HG03469 (cell line): ENCODE data around the gene GALNT10.

Source experiments
- ATAC-seq: cut with Tn5 transposase; IDR thresholded peaks from one replicate; pipeline ENCODE4 v1.9.1; 2021; ENCODE audit warnings: mild to moderate bottlenecking, moderate library complexity, moderate number of reproducible peaks; ENCODE audit not compliant: unreplicated experiment

GALNT10 gene

GRCh38 chr5:154260224-154260927 is 69.8 kb downstream of the GALNT10 start:
- no peak for ATAC-seq

- ATAC-seq = no peak
Observed at GRCh38 chr5:154262342-154262741, 71.8 kb downstream of the GALNT10 start.

GRCh38 chr5:154264549-154265196 is 74.1 kb downstream of the GALNT10 start:
- no peak for ATAC-seq

- ATAC-seq = no peak
Observed at GRCh38 chr5:154265197-154265773, 74.8 kb downstream of the GALNT10 start.

GRCh38 chr5:154267516-154267915 is 77.0 kb downstream of the GALNT10 start:
- ATAC-seq = no peak

GRCh38 chr5:154268073-154268472 is 77.5 kb downstream of the GALNT10 start:
- ATAC-seq = no peak

- no peak for ATAC-seq
Observed at GRCh38 chr5:154269414-154269813, 78.9 kb downstream of the GALNT10 start.

GRCh38 chr5:154271466-154271865 is 80.9 kb downstream of the GALNT10 start:
- no peak for ATAC-seq

- ATAC-seq = no peak
Observed at GRCh38 chr5:154271936-154272514, 81.5 kb downstream of the GALNT10 start.

- peak; percentile 68 for ATAC-seq
Observed at GRCh38 chr5:154273028-154273617, 82.6 kb downstream of the GALNT10 start.

- ATAC-seq = no peak
Observed at GRCh38 chr5:154273963-154274827, 83.7 kb downstream of the GALNT10 start.

GRCh38 chr5:154274828-154275185 is 84.3 kb downstream of the GALNT10 start:
- no peak for ATAC-seq

GRCh38 chr5:154275566-154275965 is 85.0 kb downstream of the GALNT10 start:
- no peak for ATAC-seq

- ATAC-seq = no peak
Observed at GRCh38 chr5:154276261-154276972, 85.9 kb downstream of the GALNT10 start.

GRCh38 chr5:154276973-154277331 is 86.4 kb downstream of the GALNT10 start:
- ATAC-seq = no peak

GRCh38 chr5:154277499-154277898 is 87.0 kb downstream of the GALNT10 start:
- ATAC-seq = no peak

- no peak for ATAC-seq
Observed at GRCh38 chr5:154278186-154278585, 87.7 kb downstream of the GALNT10 start.

- ATAC-seq = peak; percentile 74
Observed at GRCh38 chr5:154278908-154279307, 88.4 kb downstream of the GALNT10 start.

- ATAC-seq = peak; percentile 94
Observed at GRCh38 chr5:154284433-154284832, 93.9 kb downstream of the GALNT10 start.
